Measurements from ENCODE around the gene TKT. TPM values are rescaled to one million over a fixed set of nuclear protein-coding genes. Genes with fewer than 3 reads are reported as not detected.

TKT gene
- total RNA-seq, 1 donor from 2014 or later, result 423 TPM

DNA sequence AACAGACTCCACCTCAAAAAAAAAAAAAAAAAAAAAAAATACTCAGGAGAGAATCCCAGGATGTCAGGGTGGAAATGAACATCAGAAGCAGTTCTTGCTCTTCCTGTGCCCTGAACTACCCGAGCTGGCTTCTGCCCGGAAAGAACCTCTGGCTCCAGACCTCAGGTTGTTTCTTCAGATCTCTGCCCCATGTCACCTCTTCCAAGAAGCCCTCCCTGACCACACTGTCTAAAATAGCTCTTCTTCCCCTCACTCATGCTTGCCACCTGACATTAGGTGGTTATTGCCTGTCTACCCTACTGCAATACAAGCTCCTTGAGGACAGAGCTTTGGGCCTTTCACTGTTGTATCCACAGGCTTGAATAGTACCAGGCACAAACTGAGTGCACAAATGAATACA, 8.2 kb downstream of the TKT start:
- DNase-seq (ENCODE audit: extremely low spot score in 2 of 2), result no peak
- TF ChIP-seq POLR2A (IDR thresholded peaks at IDR 0.05) (no peak), POLR2AphosphoS5 (IDR thresholded peaks at IDR 0.05; ENCODE audit: insufficient read depth in 1 of 2, low read depth in 1 of 2) (no peak)
- TF ChIP-seq, protein P1, sequence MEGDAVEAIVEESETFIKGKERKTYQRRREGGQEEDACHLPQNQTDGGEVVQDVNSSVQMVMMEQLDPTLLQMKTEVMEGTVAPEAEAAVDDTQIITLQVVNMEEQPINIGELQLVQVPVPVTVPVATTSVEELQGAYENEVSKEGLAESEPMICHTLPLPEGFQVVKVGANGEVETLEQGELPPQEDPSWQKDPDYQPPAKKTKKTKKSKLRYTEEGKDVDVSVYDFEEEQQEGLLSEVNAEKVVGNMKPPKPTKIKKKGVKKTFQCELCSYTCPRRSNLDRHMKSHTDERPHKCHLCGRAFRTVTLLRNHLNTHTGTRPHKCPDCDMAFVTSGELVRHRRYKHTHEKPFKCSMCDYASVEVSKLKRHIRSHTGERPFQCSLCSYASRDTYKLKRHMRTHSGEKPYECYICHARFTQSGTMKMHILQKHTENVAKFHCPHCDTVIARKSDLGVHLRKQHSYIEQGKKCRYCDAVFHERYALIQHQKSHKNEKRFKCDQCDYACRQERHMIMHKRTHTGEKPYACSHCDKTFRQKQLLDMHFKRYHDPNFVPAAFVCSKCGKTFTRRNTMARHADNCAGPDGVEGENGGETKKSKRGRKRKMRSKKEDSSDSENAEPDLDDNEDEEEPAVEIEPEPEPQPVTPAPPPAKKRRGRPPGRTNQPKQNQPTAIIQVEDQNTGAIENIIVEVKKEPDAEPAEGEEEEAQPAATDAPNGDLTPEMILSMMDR (IDR thresholded peaks at IDR 0.05), result no peak
- H3K4me3 ChIP-seq, result no peak overlapping the region
- no peak overlapping the region for H3K27ac ChIP-seq
- H3K36me3 ChIP-seq, result peaks cover 0 to 9% of the 10 kb centered on the region in 2 donors
- no peaks in the 10 kb centered on the region for H3K27me3 ChIP-seq
- H3K9me3 ChIP-seq, result no peaks in the 10 kb centered on the region
- intact Hi-C loops (cut with DNase I), result no loop called here
- H3K4me1 ChIP-seq, result peaks cover 60% of the 10 kb centered on the region

DNA sequence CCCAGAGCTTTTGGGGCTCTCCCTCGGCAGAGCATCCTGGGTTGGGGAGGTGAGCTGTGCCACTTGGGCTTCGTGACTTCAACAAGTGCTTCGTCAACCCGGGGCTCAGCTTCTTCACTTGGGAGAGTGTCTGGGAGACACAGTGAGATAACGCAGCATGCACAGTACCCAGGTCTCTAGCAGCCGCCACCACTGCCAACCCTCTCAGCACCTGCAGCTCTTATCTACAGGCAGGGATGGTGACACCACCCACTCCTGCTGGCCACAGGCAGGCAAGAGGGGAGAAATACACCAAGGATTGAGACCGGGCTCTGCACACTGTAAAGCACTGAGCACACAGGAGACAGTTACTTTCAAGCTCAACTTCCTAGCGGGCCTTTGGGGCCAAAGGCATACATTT, 11.6 kb downstream of the TKT start:
- DNase-seq (ENCODE audit: extremely low spot score in 2 of 2), result no peak
- Histone ChIP-seq H3K27me3 (no peaks in the 10 kb centered on the region), H3K9me3 (no peaks in the 10 kb centered on the region), H3K4me3 (no peak overlapping the region), H3K36me3 (peaks cover 0 to 39% of the 10 kb centered on the region in 2 donors), H3K4me1 (peaks cover 37% of the 10 kb centered on the region), H3K27ac (no peak overlapping the region)
- intact Hi-C loops (cut with DNase I), result no loop called here
- TF ChIP-seq POLR2A (IDR thresholded peaks at IDR 0.05), result no peak
- TF ChIP-seq, protein P1 (IDR thresholded peaks at IDR 0.05), result no peak
- TF ChIP-seq POLR2AphosphoS5 (IDR thresholded peaks at IDR 0.05; ENCODE audit: insufficient read depth in 1 of 2, low read depth in 1 of 2), result no peak

- intact Hi-C loops (cut with DNase I), result no loop called here
- Histone ChIP-seq H3K4me3 (no peak overlapping the region), H3K4me1 (peaks cover 40% of the 10 kb centered on the region), H3K9me3 (no peaks in the 10 kb centered on the region), H3K36me3 (peaks cover 0 to 44% of the 10 kb centered on the region in 2 donors), H3K27ac (no peak overlapping the region), H3K27me3 (no peaks in the 10 kb centered on the region)
- DNase-seq (ENCODE audit: extremely low spot score in 2 of 2), result no peak
- no peak for TF ChIP-seq POLR2A (IDR thresholded peaks at IDR 0.05)
- no peak for TF ChIP-seq POLR2AphosphoS5 (IDR thresholded peaks at IDR 0.05; ENCODE audit: insufficient read depth in 1 of 2, low read depth in 1 of 2)
- TF ChIP-seq, protein P1 (IDR thresholded peaks at IDR 0.05), result no peak
These were observed 12.0 kb downstream of the TKT start for GRCh38 chr3:53243785-53244184.

GRCh38 chr3:53243165-53243564, 12.7 kb downstream of the TKT start:
- Histone ChIP-seq H3K4me1 (peaks cover 42% of the 10 kb centered on the region), H3K27ac (no peak overlapping the region), H3K4me3 (no peak overlapping the region), H3K27me3 (no peaks in the 10 kb centered on the region), H3K36me3 (peaks cover 0 to 47% of the 10 kb centered on the region in 2 donors), H3K9me3 (no peaks in the 10 kb centered on the region)
- TF ChIP-seq, protein P1 (IDR thresholded peaks at IDR 0.05), result no peak
- no peak for TF ChIP-seq POLR2A (IDR thresholded peaks at IDR 0.05)
- no peak for TF ChIP-seq POLR2AphosphoS5 (IDR thresholded peaks at IDR 0.05; ENCODE audit: insufficient read depth in 1 of 2, low read depth in 1 of 2)
- intact Hi-C loops (cut with DNase I), result no loop called here
- DNase-seq (ENCODE audit: extremely low spot score in 2 of 2), result no peak

GRCh38 chr3:53242642-53243041, 13.2 kb downstream of the TKT start:
- no peak for DNase-seq (ENCODE audit: extremely low spot score in 2 of 2)
- H3K27ac ChIP-seq, result peak overlapping the region; percentile 39
- H3K27me3 ChIP-seq, result no peaks in the 10 kb centered on the region
- no peaks in the 10 kb centered on the region for H3K9me3 ChIP-seq
- peaks cover 46% of the 10 kb centered on the region for H3K4me1 ChIP-seq
- intact Hi-C loops (cut with DNase I), result no loop called here
- H3K36me3 ChIP-seq, result peaks cover 0 to 47% of the 10 kb centered on the region in 2 donors
- no peak overlapping the region for H3K4me3 ChIP-seq
- TF ChIP-seq, protein P1 (IDR thresholded peaks at IDR 0.05), result no peak
- no peak for TF ChIP-seq POLR2AphosphoS5 (IDR thresholded peaks at IDR 0.05; ENCODE audit: insufficient read depth in 1 of 2, low read depth in 1 of 2)
- TF ChIP-seq POLR2A (IDR thresholded peaks at IDR 0.05), result no peak

Data from vagina (tissue), 2 donors.